Esophagus squamous epithelium (tissue), 5 donors: ENCODE measurements around the gene USP37. TPM values are rescaled to one million over a fixed set of nuclear protein-coding genes. Genes with fewer than 3 reads are reported as not detected.

Experiments
- DNase-seq: peaks from one replicate; lab custom pipeline; 2025; lab: John Stamatoyannopoulos, UW
- H3K27ac ChIP-seq, 4 donors: fragments of 200-600 bp; sonication (generic); one replicate each; pipeline ENCODE4 v1.5.1; 2016 to 2019; ENCODE audit warnings: mild to moderate bottlenecking in 1 of 4
- H3K27me3 ChIP-seq, 4 donors: fragments of 200-600 bp; sonication (generic); 1 replicate in 3 of 4; 2 replicates in 1 of 4; pipeline versions ENCODE4 v1.5.1 to v1.6.0; 2017 to 2021; ENCODE audit warnings: antibody characterized with exemption in 1 of 4
- H3K36me3 ChIP-seq, 3 donors: fragments of 200-600 bp; sonication (generic); one replicate each; pipeline ENCODE4 v1.5.1; 2016 to 2019
- H3K4me1 ChIP-seq, 3 donors: fragments of 200-600 bp; sonication (generic); one replicate each; pipeline ENCODE4 v1.5.1; 2017 to 2019
- H3K4me3 ChIP-seq, 4 donors: fragments of 200-600 bp; sonication (generic); 1 replicate in 3 of 4; 2 replicates in 1 of 4; pipeline ENCODE4 v1.5.1; 2016 to 2019; ENCODE audit warnings: mild to moderate bottlenecking in 2 of 4, moderate library complexity in 1 of 4
- H3K9me3 ChIP-seq, 3 donors: fragments of 200-600 bp; sonication (generic); one replicate each; pipeline ENCODE4 v1.5.1; 2016 to 2019
- CTCF ChIP-seq, 6 experiments: fragments of 450-650 bp in 4 of 6; fragments of 200-600 bp in 2 of 6; sonication (generic) in 2 of 6; IDR thresholded peaks; one replicate each; pipeline ENCODE4 v1.5.1; 2016 to 2019; ENCODE audit warnings: antibody characterized with exemption in 6 of 6, mild to moderate bottlenecking in 4 of 6, moderate library complexity in 4 of 6
- POLR2A ChIP-seq, 4 donors: fragments of 450-650 bp; IDR thresholded peaks; one replicate each; pipeline ENCODE4 v1.6.1; 2017; ENCODE audit warnings: antibody characterized with exemption in 4 of 4, mild to moderate bottlenecking in 4 of 4, moderate library complexity in 3 of 4
- WGBS, 2 donors: methylation state at CpG; one replicate each; pipeline ENCODE4 v1.1.5; 2018; 5-methylcytosine and 5-hydroxymethylcytosine counted together
- intact Hi-C: fragments of 100-400 bp; cut with DNase I; formaldehyde crosslinking; loops from one replicate; pipeline ENCODE4 v1.15.0; 2022
- total RNA-seq, 4 donors: library from RNA; depleted of rRNA; stranded (reverse); fragments of >200 nt; gene quantifications; one replicate each; pipeline ENCODE4 v1.1.0, GENCODE V29; 2016
- donor health status: DM: yes; HTN: yes; CAD: no.

USP37 gene
- total RNA-seq, 4 donors from 2014 or later: 6.0 to 10.9 (median 7.8) TPM

DNA sequence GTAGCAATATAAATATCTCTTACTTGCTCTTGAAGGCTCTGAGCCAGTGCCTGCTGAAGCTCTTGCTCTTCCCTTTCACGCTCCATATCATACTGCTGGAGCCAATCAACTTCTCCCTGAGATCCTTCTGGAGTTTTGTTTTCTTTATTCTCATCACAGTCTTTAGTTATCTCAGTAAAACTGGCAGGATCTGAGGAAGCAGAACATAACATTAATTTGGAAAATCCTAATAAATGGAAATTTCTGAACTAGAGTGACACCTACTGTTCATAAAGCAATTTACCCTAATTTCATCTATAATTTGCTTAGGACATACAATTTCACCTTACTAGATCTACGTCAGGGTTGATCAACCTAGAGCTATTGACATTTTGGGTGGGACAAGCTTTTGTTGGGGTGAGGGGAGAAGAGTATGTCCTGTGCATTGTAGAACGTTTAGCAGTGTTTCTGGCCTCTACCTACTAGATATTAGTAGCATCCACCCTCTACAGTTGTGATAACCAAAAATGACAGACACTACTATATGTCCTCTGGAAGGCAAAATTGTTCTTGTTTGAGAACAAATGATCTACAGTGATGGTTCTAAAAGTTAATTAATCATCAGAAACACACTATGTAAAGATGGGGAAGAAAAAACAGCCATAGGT is 102.0 kb downstream of the USP37 start:
- WGBS, 2 donors: 34 to 35% methylated on average over 3 of the region's 3 CpGs
- Histone ChIP-seq H3K27ac (no peak overlapping the region), H3K36me3 (peaks cover 0 to 56% (median 6%) of the 10 kb centered on the region in 3 donors)

GRCh38 chr2:218458598-218458997 is 109.6 kb downstream of the USP37 start:
- Histone ChIP-seq H3K27ac (no peak overlapping the region), H3K27me3 (no peaks in the 10 kb centered on the region), H3K4me1 (no peaks in the 10 kb centered on the region), H3K36me3 (peaks cover 0 to 93% (median 6%) of the 10 kb centered on the region in 3 donors), H3K4me3 (no peak overlapping the region), H3K9me3 (no peaks in the 10 kb centered on the region)
- WGBS, 2 donors: 84 to 89% methylated on average over 1 of the region's 1 CpG
- no peak for DNase-seq
- intact Hi-C loops: no loop called here
- no peak for TF ChIP-seq CTCF (IDR thresholded peaks at IDR 0.05)
- TF ChIP-seq POLR2A (IDR thresholded peaks at IDR 0.05): no peak

More for the DNA sequence above, 102.0 kb downstream of the USP37 start:
- DNase-seq: no peak
- Histone ChIP-seq H3K27me3 (no peaks in the 10 kb centered on the region), H3K9me3 (no peaks in the 10 kb centered on the region), H3K4me1 (no peaks in the 10 kb centered on the region), H3K4me3 (no peak overlapping the region)
- intact Hi-C loops: no loop called here
- no peak for TF ChIP-seq POLR2A (IDR thresholded peaks at IDR 0.05)
- TF ChIP-seq CTCF (IDR thresholded peaks at IDR 0.05): peak in 5 of 6 experiments; percentile 31 to 55 (median 40)

DNA sequence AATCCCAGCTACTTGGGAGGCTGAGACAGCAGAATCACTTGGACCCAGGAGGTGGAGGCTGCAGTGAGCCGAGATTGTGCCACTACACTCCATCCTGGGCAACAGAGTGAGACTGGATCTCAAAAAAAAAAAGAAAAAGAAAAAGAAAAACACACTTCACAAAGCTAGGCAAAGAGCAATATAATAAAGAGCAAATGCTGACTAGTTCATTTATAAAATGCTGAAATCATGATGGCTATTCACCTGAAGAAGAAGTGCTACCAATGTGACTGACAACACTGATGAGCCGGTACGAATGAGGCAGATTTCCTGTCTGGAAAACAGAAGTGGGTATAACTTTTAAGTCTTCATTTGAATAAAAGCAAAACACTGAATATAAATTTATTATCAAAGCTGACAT is 111.3 kb downstream of the USP37 start:
- intact Hi-C loops: no loop called here
- H3K4me3 ChIP-seq: no peak overlapping the region
- TF ChIP-seq CTCF (IDR thresholded peaks at IDR 0.05) (no peak), POLR2A (IDR thresholded peaks at IDR 0.05) (no peak)
- no peaks in the 10 kb centered on the region for H3K4me1 ChIP-seq
- H3K9me3 ChIP-seq: no peaks in the 10 kb centered on the region
- no peaks in the 10 kb centered on the region for H3K27me3 ChIP-seq
- WGBS, 2 donors: 80 to 98% methylated on average over 3 of the region's 3 CpGs
- H3K36me3 ChIP-seq: peaks cover 0 to 93% (median 6%) of the 10 kb centered on the region in 3 donors
- no peak overlapping the region for H3K27ac ChIP-seq
- no peak for DNase-seq

DNA sequence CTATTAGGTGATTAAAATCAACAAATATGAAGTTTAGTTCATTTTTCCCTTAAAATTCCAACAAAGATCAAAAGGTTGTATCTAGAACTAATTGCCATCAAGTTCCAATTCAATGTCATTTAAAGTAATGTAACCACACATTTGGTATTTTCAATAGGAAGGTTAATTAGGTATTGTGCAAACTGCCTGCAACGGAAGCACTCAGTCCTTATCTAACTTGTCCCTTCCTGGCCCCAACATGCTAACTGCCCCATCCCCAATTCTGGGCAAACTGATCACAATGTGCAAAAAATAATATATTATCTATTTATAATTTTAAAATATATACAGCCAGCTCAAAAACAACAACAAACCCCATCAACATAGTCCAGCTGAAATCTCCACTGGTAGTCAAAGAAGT is 116.1 kb downstream of the USP37 start:
- TF ChIP-seq POLR2A (IDR thresholded peaks at IDR 0.05) (no peak), CTCF (IDR thresholded peaks at IDR 0.05) (no peak)
- no peaks in the 10 kb centered on the region for H3K9me3 ChIP-seq
- no peak for DNase-seq
- H3K4me3 ChIP-seq: no peak overlapping the region
- H3K27ac ChIP-seq: no peak overlapping the region
- peaks cover 6 to 23% (median 13%) of the 10 kb centered on the region in 3 donors for H3K4me1 ChIP-seq
- peaks cover 0 to 78% (median 6%) of the 10 kb centered on the region in 3 donors for H3K36me3 ChIP-seq
- intact Hi-C loops: no loop called here
- WGBS, 2 donors: 80 to 87% methylated on average over 1 of the region's 1 CpG
- H3K27me3 ChIP-seq: no peaks in the 10 kb centered on the region

DNA sequence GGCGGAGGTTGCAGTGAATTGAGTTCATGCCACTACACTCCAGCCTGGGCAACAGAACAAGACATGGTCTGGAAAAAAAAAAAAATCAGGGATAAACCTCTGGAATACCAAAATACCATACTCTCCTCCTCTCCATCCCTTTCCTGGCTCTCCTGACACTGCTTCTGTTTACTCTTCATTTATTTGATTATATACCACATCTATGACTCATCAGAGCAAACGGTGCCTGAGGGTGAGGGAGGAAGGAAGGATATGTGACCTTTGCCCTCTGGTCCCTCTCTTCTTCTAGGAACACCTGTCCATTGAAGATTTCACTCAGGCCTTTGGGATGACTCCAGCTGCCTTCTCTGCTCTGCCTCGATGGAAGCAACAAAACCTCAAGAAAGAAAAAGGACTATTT is 119.2 kb downstream of the USP37 start:
- WGBS, 2 donors: 22 to 42% methylated on average over 3 of the region's 3 CpGs
- intact Hi-C loops: no loop called here
- peaks cover 6 to 23% (median 13%) of the 10 kb centered on the region in 3 donors for H3K4me1 ChIP-seq
- H3K9me3 ChIP-seq: no peaks in the 10 kb centered on the region
- no peaks in the 10 kb centered on the region for H3K27me3 ChIP-seq
- peaks cover 0 to 67% (median 0%) of the 10 kb centered on the region in 3 donors for H3K36me3 ChIP-seq
- TF ChIP-seq CTCF (IDR thresholded peaks at IDR 0.05) (no peak), POLR2A (IDR thresholded peaks at IDR 0.05) (no peak)
- no peak overlapping the region for H3K4me3 ChIP-seq
- DNase-seq: no peak
- peak overlapping the region in 1 of 4 donors; percentile 31 for H3K27ac ChIP-seq
